Caco-2 (cell line): ENCODE measurements around the gene ENOX1. TPM values are rescaled to one million over a fixed set of nuclear protein-coding genes. Genes with fewer than 3 reads are reported as not detected.

Experiments used
- BruUV-seq: library from RNA; stranded (reverse); fragments of 400-500 nt; replicated peaks from 2 replicates; lab custom pipeline; 2021; lab: Mats Ljungman, UMichigan
- CTCF ChIA-PET: fragments of 300-600 bp; sonication (Branson Sonifier 250); formaldehyde crosslinking; loops from one replicate; lab custom pipeline; 2022; ENCODE audit warnings: antibody characterized with exemption; lab: Charles Lee
- POLR2A ChIA-PET: fragments of 300-600 bp; sonication (Branson Sonifier 250); formaldehyde crosslinking; loops from one replicate; lab custom pipeline; 2022; ENCODE audit warnings: antibody characterized with exemption; lab: Charles Lee
- DNase-seq, 2 experiments: peaks; one replicate each; pipeline versions ENCODE4 v3.0.0 to v3.0.0-alpha.2; 2020 to 2022
- H3K27me3 ChIP-seq: replicated peaks from 2 replicates; pipeline ENCODE4 v1.6.0; 2011; ENCODE audit warnings: low read length; ENCODE audit not compliant: control insufficient read depth, insufficient read depth
- H3K36me3 ChIP-seq: 2 replicates; pipeline ENCODE4 v1.5.1; 2011; ENCODE audit warnings: low read length; ENCODE audit not compliant: control insufficient read depth, insufficient read depth
- H3K4me1 ChIP-seq: fragments of 250-450 bp; sonication (Bioruptor Pico); 2 replicates; pipeline ENCODE4 v1.5.1; 2020; ENCODE audit warnings: mild to moderate bottlenecking
- H3K4me3 ChIP-seq: 2 replicates; pipeline ENCODE4 v1.5.1; 2011; ENCODE audit warnings: low read depth, mild to moderate bottlenecking, control low read depth, low read length
- H3K9me3 ChIP-seq: fragments of 250-450 bp; sonication (Bioruptor Pico); 2 replicates; pipeline ENCODE4 v1.5.1; 2020; ENCODE audit warnings: mild to moderate bottlenecking, moderate library complexity
- H3K27ac Mint-ChIP-seq: one replicate; pipeline ENCODE4 v1.8.0; 2022; ENCODE audit warnings: mixed read lengths; ENCODE audit not compliant: unreplicated experiment
- H3K27me3 Mint-ChIP-seq: one replicate; pipeline ENCODE4 v1.8.0; 2022; ENCODE audit warnings: mixed read lengths; ENCODE audit not compliant: insufficient read depth, unreplicated experiment
- H3K36me3 Mint-ChIP-seq: one replicate; pipeline ENCODE4 v1.8.0; 2022; ENCODE audit warnings: mild to moderate bottlenecking, mixed read lengths; ENCODE audit not compliant: insufficient read depth, unreplicated experiment
- H3K4me1 Mint-ChIP-seq: one replicate; pipeline ENCODE4 v1.8.0; 2022; ENCODE audit warnings: low read depth, mixed read lengths; ENCODE audit not compliant: unreplicated experiment
- H3K4me3 Mint-ChIP-seq: one replicate; pipeline ENCODE4 v1.8.0; 2022; ENCODE audit warnings: mild to moderate bottlenecking, moderate library complexity, mixed read lengths; ENCODE audit not compliant: unreplicated experiment
- H3K9me3 Mint-ChIP-seq: one replicate; pipeline ENCODE4 v1.8.0; 2022; ENCODE audit warnings: mixed read lengths; ENCODE audit not compliant: unreplicated experiment
- intact Hi-C: fragments of 100-400 bp; cut with micrococcal nuclease; formaldehyde crosslinking; loops from one replicate; pipeline ENCODE4 v1.10.0; 2022; ENCODE audit not compliant: unreplicated experiment
- total RNA-seq: library from RNA; stranded (reverse); gene quantifications from 2 replicates; pipeline ENCODE4 v1.2.3, GENCODE V29; 2022
- TF ChIP-seq, protein P1 (sequence below), 2 experiments: fragments of 200-600 bp in 1 of 2; IDR thresholded peaks; 1 replicate in 1 of 2; 2 replicates in 1 of 2; pipeline versions ENCODE4 v1.5.1 to v1.8.0; 2011 to 2022; ENCODE audit warnings: antibody characterized with exemption in 1 of 2, control low read depth in 1 of 2, inconsistent platforms in 1 of 2, low read depth in 1 of 2, low read length in 1 of 2, mild to moderate bottlenecking in 1 of 2, moderate library complexity in 1 of 2; ENCODE audit not compliant: insufficient read depth in 1 of 2, severe bottlenecking in 1 of 2, unreplicated experiment in 1 of 2

The ENOX1 gene
- total RNA-seq, 1 experiment from 2014 or later = 9.1 TPM

DNA sequence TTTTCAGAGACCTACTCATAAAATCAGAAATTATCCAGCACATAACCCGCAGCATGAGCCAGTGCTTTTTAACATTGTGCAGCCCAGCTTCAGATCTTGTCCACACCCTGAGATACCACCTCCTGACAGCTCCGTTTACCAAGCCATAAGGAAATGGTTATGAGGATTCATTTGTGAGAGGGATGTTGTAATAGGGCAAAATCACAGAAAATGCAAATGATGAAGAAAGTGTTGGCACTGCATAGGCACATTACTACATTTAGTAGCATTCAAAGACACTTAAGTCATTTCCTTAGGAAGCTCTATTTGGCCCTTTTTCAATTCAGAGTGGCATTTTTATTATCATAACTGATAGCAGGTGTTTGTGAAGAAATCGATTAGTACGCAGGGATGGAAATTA is 485.9 kb downstream of the ENOX1 start:
- Histone ChIP-seq H3K9me3 (no peaks in the 10 kb centered on the region), H3K36me3 (no peaks in the 10 kb centered on the region), H3K4me1 (no peaks in the 10 kb centered on the region), H3K27me3 (no peaks in the 10 kb centered on the region), H3K4me3 (no peak overlapping the region)
- no TSS peak for BruUV-seq
- intact Hi-C loops = loop anchor here (5.0 to 10.0 kb wide), 6 partner anchors 111 to 576 kb away; partner anchors contain the start of genes CCDC122 and LACC1
- ChIA-PET POLR2A (no interaction called here), CTCF (no interaction called here)
- H3K4me3 Mint-ChIP-seq = no peak overlapping the region
- H3K4me1 Mint-ChIP-seq = peaks cover 12% of the 10 kb centered on the region
- no peaks in the 10 kb centered on the region for H3K36me3 Mint-ChIP-seq
- H3K9me3 Mint-ChIP-seq = no peaks in the 10 kb centered on the region
- no peaks in the 10 kb centered on the region for H3K27me3 Mint-ChIP-seq
- TF ChIP-seq, protein P1, sequence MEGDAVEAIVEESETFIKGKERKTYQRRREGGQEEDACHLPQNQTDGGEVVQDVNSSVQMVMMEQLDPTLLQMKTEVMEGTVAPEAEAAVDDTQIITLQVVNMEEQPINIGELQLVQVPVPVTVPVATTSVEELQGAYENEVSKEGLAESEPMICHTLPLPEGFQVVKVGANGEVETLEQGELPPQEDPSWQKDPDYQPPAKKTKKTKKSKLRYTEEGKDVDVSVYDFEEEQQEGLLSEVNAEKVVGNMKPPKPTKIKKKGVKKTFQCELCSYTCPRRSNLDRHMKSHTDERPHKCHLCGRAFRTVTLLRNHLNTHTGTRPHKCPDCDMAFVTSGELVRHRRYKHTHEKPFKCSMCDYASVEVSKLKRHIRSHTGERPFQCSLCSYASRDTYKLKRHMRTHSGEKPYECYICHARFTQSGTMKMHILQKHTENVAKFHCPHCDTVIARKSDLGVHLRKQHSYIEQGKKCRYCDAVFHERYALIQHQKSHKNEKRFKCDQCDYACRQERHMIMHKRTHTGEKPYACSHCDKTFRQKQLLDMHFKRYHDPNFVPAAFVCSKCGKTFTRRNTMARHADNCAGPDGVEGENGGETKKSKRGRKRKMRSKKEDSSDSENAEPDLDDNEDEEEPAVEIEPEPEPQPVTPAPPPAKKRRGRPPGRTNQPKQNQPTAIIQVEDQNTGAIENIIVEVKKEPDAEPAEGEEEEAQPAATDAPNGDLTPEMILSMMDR (IDR thresholded peaks at IDR 0.05; ENCODE audit: insufficient read depth in 1 of 2, low read depth in 1 of 2, low read length in 1 of 2, severe bottlenecking in 1 of 2, unreplicated experiment in 1 of 2) = no peak
- no peak for DNase-seq
- no peak overlapping the region for H3K27ac Mint-ChIP-seq

- intact Hi-C loops = no loop called here
- Mint-ChIP-seq H3K9me3 (no peaks in the 10 kb centered on the region), H3K4me3 (no peak overlapping the region), H3K36me3 (no peaks in the 10 kb centered on the region), H3K4me1 (peaks cover 12% of the 10 kb centered on the region), H3K27me3 (no peaks in the 10 kb centered on the region), H3K27ac (no peak overlapping the region)
- POLR2A ChIA-PET = no interaction called here
- no peak overlapping the region for H3K4me3 ChIP-seq
- H3K27me3 ChIP-seq = no peaks in the 10 kb centered on the region
- H3K4me1 ChIP-seq = no peaks in the 10 kb centered on the region
- TF ChIP-seq, protein P1 (IDR thresholded peaks at IDR 0.05; ENCODE audit: insufficient read depth in 1 of 2, low read depth in 1 of 2, low read length in 1 of 2, severe bottlenecking in 1 of 2, unreplicated experiment in 1 of 2) = no peak
- H3K36me3 ChIP-seq = no peaks in the 10 kb centered on the region
- CTCF ChIA-PET = interaction anchor here (0.6 to 0.7 kb wide), 2 partner anchors 57 to 505 kb away, joined by 3 to 4 read pairs; no protein-coding TSS in a partner anchor
- no peaks in the 10 kb centered on the region for H3K9me3 ChIP-seq
- DNase-seq = no peak
- no TSS peak for BruUV-seq
These were observed 487.4 kb downstream of the ENOX1 start for GRCh38 chr13:43299374-43299773.

GRCh38 chr13:43298816-43299215 is 488.0 kb downstream of the ENOX1 start:
- intact Hi-C loops = no loop called here
- H3K4me3 Mint-ChIP-seq = no peak overlapping the region
- no peaks in the 10 kb centered on the region for H3K36me3 ChIP-seq
- no peak for DNase-seq
- TF ChIP-seq, protein P1 (IDR thresholded peaks at IDR 0.05; ENCODE audit: insufficient read depth in 1 of 2, low read depth in 1 of 2, low read length in 1 of 2, severe bottlenecking in 1 of 2, unreplicated experiment in 1 of 2) = no peak
- no peaks in the 10 kb centered on the region for H3K9me3 ChIP-seq
- POLR2A ChIA-PET = no interaction called here
- BruUV-seq = no TSS peak
- H3K9me3 Mint-ChIP-seq = no peaks in the 10 kb centered on the region
- H3K4me1 ChIP-seq = no peaks in the 10 kb centered on the region
- CTCF ChIA-PET = interaction anchor here (0.7 kb wide), 1 partner anchor 506 kb away, joined by 3 read pairs; no protein-coding TSS in a partner anchor
- H3K4me1 Mint-ChIP-seq = peaks cover 12% of the 10 kb centered on the region
- no peaks in the 10 kb centered on the region for H3K27me3 ChIP-seq
- no peaks in the 10 kb centered on the region for H3K27me3 Mint-ChIP-seq
- H3K36me3 Mint-ChIP-seq = no peaks in the 10 kb centered on the region
- H3K27ac Mint-ChIP-seq = no peak overlapping the region
- no peak overlapping the region for H3K4me3 ChIP-seq
